HL-60 (cell line): Measurements from ENCODE around the gene TMEM9.

Experiments
- DNase-seq, 2 experiments: peaks; one replicate each; pipeline ENCODE4 v3.0.0-alpha.2; 2010 to 2020; ENCODE audit warnings: low read depth in 1 of 2, low spot score in 1 of 2
- H3K27ac ChIP-seq: fragments of 250-450 bp; sonication (Bioruptor Pico); replicated peaks from 2 replicates; pipeline ENCODE4 v1.5.1; 2020; ENCODE audit warnings: mild to moderate bottlenecking, moderate library complexity
- H3K27me3 ChIP-seq: fragments of 250-450 bp; sonication (Bioruptor Pico); 2 replicates; pipeline ENCODE4 v1.5.1; 2021; ENCODE audit warnings: mild to moderate bottlenecking, moderate library complexity; ENCODE audit not compliant: insufficient read depth, poor library complexity, severe bottlenecking
- H3K4me3 ChIP-seq: replicated peaks from 2 replicates; pipeline ENCODE4 v1.5.1; 2011; ENCODE audit warnings: mild to moderate bottlenecking, control low read depth, low read length; ENCODE audit not compliant: insufficient read depth
- GABPA ChIP-seq: IDR thresholded peaks from 2 replicates; pipeline ENCODE4 v1.6.1; 2012; ENCODE audit warnings: low read depth
- POLR2AphosphoS5 ChIP-seq: IDR thresholded peaks from 2 replicates; pipeline ENCODE4 v1.6.1; 2012; ENCODE audit warnings: low read depth
- SPI1 ChIP-seq: IDR thresholded peaks from 2 replicates; pipeline ENCODE4 v1.6.1; 2012; ENCODE audit warnings: low read depth, mild to moderate bottlenecking, borderline replicate concordance
- TF ChIP-seq, protein P1 (sequence below): IDR thresholded peaks from 2 replicates; pipeline ENCODE4 v1.6.1; 2012; ENCODE audit warnings: low read depth; ENCODE audit not compliant: insufficient replicate concordance
- TF ChIP-seq, protein P2 (sequence below): IDR thresholded peaks from one replicate; pipeline ENCODE4 v1.5.1; 2011; ENCODE audit warnings: low read length, control low read depth, inconsistent platforms; ENCODE audit not compliant: insufficient read depth

Gene TMEM9

DNA sequence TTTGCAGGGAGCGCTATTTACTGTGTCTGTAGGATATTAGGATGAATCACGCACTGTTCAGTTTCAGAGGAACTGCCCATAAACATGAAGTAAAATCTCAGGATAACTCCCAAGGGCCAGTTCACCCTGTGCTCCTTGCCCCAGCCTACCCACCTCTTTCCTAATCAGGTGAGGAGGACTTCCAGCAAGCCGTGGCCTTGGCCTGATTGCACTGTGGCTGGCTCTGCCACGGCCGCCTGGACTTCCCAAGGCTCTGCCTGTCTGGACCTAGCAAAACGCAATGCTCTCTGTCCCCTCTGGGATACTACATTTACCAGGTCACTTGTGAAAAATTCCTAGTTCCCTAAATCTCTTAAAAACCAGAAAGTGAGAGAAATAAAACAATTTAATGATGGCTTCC is 19.9 kb downstream of the TMEM9 start:
- no peak for DNase-seq
- TF ChIP-seq, protein P1, sequence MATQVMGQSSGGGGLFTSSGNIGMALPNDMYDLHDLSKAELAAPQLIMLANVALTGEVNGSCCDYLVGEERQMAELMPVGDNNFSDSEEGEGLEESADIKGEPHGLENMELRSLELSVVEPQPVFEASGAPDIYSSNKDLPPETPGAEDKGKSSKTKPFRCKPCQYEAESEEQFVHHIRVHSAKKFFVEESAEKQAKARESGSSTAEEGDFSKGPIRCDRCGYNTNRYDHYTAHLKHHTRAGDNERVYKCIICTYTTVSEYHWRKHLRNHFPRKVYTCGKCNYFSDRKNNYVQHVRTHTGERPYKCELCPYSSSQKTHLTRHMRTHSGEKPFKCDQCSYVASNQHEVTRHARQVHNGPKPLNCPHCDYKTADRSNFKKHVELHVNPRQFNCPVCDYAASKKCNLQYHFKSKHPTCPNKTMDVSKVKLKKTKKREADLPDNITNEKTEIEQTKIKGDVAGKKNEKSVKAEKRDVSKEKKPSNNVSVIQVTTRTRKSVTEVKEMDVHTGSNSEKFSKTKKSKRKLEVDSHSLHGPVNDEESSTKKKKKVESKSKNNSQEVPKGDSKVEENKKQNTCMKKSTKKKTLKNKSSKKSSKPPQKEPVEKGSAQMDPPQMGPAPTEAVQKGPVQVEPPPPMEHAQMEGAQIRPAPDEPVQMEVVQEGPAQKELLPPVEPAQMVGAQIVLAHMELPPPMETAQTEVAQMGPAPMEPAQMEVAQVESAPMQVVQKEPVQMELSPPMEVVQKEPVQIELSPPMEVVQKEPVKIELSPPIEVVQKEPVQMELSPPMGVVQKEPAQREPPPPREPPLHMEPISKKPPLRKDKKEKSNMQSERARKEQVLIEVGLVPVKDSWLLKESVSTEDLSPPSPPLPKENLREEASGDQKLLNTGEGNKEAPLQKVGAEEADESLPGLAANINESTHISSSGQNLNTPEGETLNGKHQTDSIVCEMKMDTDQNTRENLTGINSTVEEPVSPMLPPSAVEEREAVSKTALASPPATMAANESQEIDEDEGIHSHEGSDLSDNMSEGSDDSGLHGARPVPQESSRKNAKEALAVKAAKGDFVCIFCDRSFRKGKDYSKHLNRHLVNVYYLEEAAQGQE, result no peak
- TF ChIP-seq GABPA (no peak), SPI1 (no peak), POLR2AphosphoS5 (no peak)
- TF ChIP-seq, protein P2, sequence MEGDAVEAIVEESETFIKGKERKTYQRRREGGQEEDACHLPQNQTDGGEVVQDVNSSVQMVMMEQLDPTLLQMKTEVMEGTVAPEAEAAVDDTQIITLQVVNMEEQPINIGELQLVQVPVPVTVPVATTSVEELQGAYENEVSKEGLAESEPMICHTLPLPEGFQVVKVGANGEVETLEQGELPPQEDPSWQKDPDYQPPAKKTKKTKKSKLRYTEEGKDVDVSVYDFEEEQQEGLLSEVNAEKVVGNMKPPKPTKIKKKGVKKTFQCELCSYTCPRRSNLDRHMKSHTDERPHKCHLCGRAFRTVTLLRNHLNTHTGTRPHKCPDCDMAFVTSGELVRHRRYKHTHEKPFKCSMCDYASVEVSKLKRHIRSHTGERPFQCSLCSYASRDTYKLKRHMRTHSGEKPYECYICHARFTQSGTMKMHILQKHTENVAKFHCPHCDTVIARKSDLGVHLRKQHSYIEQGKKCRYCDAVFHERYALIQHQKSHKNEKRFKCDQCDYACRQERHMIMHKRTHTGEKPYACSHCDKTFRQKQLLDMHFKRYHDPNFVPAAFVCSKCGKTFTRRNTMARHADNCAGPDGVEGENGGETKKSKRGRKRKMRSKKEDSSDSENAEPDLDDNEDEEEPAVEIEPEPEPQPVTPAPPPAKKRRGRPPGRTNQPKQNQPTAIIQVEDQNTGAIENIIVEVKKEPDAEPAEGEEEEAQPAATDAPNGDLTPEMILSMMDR, result no peak
- no peak overlapping the region for H3K4me3 ChIP-seq
- H3K27ac ChIP-seq, result no peak overlapping the region
- no peaks in the 10 kb centered on the region for H3K27me3 ChIP-seq

DNA sequence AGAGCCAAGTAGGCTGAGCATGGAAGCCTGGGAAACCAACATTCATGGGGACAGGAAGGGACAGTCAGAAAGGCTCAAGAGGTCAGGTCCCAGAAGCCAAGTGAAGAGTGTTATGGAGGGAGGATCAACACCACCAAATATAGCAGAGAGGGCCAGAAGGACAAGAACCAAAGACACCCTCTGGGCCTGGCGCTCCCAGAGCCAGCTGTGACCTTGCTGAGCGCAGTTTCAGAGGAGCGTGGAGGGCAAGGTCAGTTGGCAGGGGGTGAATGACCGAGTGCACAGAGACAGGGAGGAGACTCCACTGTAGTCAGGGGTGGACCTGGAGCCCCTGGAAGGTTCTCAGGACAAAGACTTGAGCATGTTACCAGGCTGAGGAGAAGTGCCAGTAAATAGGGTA is 22.9 kb downstream of the TMEM9 start:
- DNase-seq, result no peak
- H3K27ac ChIP-seq, result no peak overlapping the region
- TF ChIP-seq SPI1 (no peak), GABPA (no peak), POLR2AphosphoS5 (no peak)
- TF ChIP-seq, protein P1, result no peak
- TF ChIP-seq, protein P2, result no peak
- H3K4me3 ChIP-seq, result no peak overlapping the region
- no peaks in the 10 kb centered on the region for H3K27me3 ChIP-seq

DNA sequence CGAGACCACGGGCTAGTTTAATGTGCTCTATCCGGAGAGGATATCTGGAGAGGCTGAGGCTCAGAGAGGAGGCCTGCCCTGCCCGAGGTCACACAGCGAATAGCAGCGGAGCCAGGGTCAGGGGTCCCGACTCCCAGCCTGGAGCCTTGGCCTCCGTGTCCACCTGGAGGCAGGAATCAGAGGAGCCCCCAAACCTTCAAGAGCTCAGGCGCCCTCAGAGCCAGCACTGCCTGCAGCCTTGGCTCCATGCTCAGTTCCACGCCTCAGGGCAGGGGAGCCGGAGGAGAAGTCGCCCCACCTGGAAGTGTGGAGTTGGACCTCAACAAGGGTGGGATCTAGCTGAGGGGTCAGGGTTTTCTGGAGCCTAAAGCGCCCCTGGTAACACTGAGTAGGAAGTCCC is 25.3 kb downstream of the TMEM9 start:
- Histone ChIP-seq H3K27ac (no peak overlapping the region), H3K4me3 (no peak overlapping the region), H3K27me3 (no peaks in the 10 kb centered on the region)
- DNase-seq, result no peak
- TF ChIP-seq, protein P1, result no peak
- no peak for TF ChIP-seq GABPA
- no peak for TF ChIP-seq POLR2AphosphoS5
- TF ChIP-seq, protein P2, result no peak
- TF ChIP-seq SPI1, result no peak
